HG02623 (cell line): ENCODE data around the gene NTHL1.

Experiments
- ATAC-seq: cut with Tn5 transposase; IDR thresholded peaks from one replicate; pipeline ENCODE4 v1.9.1; 2021; ENCODE audit warnings: moderate library complexity; ENCODE audit not compliant: unreplicated experiment

The NTHL1 gene

GRCh38 chr16:2066139-2066538 is 18.5 kb upstream of the NTHL1 start:
- ATAC-seq = no peak

GRCh38 chr16:2064368-2064945 is 16.8 kb upstream of the NTHL1 start:
- ATAC-seq = no peak

GRCh38 chr16:2063861-2064260 is 16.2 kb upstream of the NTHL1 start:
- no peak for ATAC-seq

GRCh38 chr16:2062801-2063200 is 15.2 kb upstream of the NTHL1 start:
- no peak for ATAC-seq

- no peak for ATAC-seq
These were observed 13.9 kb upstream of the NTHL1 start for GRCh38 chr16:2061526-2061925.

- ATAC-seq = no peak
These were observed 13.4 kb upstream of the NTHL1 start for GRCh38 chr16:2061023-2061422.

- ATAC-seq = no peak
These were observed 12.7 kb upstream of the NTHL1 start for GRCh38 chr16:2060346-2060745.

- no peak for ATAC-seq
These were observed 11.2 kb upstream of the NTHL1 start for GRCh38 chr16:2058872-2059271.

GRCh38 chr16:2058420-2058819 is 10.8 kb upstream of the NTHL1 start:
- ATAC-seq = no peak

GRCh38 chr16:2057438-2057837 is 9.8 kb upstream of the NTHL1 start:
- ATAC-seq = no peak

- no peak for ATAC-seq
These were observed 9.2 kb upstream of the NTHL1 start for GRCh38 chr16:2056681-2057407.

GRCh38 chr16:2056077-2056476 is 8.4 kb upstream of the NTHL1 start:
- no peak for ATAC-seq

- no peak for ATAC-seq
These were observed 7.1 kb upstream of the NTHL1 start for GRCh38 chr16:2054543-2055245.

GRCh38 chr16:2053897-2054296 is 6.3 kb upstream of the NTHL1 start:
- no peak for ATAC-seq

- ATAC-seq = no peak
These were observed 5.6 kb upstream of the NTHL1 start for GRCh38 chr16:2053211-2053610.

GRCh38 chr16:2048116-2048543 is 496 bp upstream of the NTHL1 start:
- ATAC-seq = no peak

GRCh38 chr16:2046893-2047329 is 723 bp downstream of the NTHL1 start:
- no peak for ATAC-seq

GRCh38 chr16:2045965-2046892 is 1.4 kb downstream of the NTHL1 start:
- ATAC-seq = no peak

- ATAC-seq = no peak
These were observed 3.1 kb downstream of the NTHL1 start for GRCh38 chr16:2044541-2044940.

GRCh38 chr16:2043667-2044451 is 3.8 kb downstream of the NTHL1 start:
- ATAC-seq = no peak
